GM21423 (cell line): ENCODE measurements around the gene NLE1.
"Not testable (repeated sequence)": the region's sequence is repeated elsewhere in the genome, so short reads cannot be mapped to it uniquely, and the experiment has no call there.

ENCODE experiments used
- ATAC-seq: cut with Tn5 transposase; IDR thresholded peaks from one replicate; pipeline ENCODE4 v1.9.1; 2021; ENCODE audit warnings: mild to moderate bottlenecking, moderate library complexity; ENCODE audit not compliant: unreplicated experiment

NLE1 gene

DNA sequence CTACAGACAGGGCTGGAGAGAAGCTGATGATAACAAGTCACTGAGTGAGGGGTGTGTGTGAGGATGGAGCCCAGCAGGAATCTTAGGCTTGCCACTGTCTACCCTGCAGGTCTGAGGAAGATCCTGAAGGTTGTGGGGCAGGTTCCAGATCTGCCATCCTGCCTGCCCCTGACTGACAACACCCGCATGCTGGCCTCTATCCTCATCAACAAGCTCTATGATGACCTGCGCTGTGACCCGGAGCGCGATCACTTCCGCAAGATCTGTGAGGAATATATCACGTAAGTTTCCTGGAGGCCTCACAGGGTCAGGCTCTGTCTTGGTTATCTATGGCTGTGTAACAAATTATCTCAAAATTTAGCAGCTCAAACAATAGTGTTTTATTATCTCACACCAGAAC, 21.8 kb upstream of the NLE1 start:
- no peak for ATAC-seq

GRCh38 chr17:35162755-35163154, 20.7 kb upstream of the NLE1 start:
- no peak for ATAC-seq

DNA sequence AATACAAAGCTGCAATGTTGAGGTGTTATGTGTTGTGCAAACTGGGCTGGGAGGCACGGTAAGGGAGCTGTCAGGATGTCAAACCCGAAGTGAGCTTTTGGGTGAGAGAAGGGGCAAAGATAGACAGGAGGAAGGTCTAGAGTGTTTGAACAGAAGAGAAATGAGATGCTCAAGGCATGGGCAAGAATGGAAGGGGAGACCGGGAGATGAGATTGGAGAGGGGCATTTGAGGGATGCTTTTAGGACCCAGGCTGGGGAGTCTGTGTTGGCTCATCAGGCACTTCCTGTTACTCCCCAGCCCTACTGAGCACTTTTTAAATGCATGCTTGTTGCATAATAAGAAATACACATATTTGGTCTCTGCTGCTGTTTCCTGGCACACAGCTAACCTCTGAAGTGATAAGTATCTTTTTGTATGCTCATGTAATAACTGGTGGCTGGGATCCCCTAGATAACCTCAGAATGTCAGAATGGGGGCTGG, 19.2 kb upstream of the NLE1 start:
- no peak for ATAC-seq

DNA sequence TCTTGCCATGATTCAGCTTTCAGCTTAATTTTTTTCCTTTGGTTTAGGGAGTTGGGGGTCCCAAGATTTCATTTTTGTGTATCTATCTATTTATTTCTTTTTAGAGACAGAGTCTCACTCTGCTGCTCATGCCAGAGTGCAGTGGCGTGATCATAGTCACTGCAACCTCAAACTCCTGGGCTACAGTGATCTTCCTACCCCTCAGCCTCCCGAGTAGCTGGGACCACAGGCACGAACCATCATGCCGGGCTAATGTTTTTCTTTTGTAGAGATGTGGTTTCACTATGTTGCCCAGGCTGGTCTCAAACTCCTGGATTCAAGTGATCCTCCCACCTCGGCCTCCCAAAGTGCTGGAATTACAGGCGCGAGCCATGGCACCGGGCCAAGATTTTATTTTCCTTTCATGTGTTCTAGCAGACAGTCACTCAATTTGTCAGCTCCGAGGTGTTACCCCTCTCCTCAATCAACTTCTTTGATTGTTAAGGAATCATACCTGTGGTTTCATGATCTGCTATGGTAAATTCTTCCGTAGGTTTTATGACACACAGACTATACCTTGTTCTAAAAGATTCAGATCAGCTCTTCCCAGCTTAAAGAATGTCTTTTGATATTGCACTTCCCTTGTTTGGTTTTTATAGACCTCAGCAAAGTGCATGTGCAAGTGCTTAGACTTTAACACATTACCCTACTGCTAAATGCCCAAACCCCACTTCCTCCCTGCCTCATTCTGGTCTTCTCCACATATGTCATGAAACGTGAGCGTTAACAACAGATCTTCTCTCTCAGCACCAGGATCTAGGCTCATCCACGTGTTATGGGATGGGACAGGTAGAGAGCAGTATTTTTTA, 18.5 kb upstream of the NLE1 start:
- ATAC-seq, result no peak

GRCh38 chr17:35159940-35160339, 17.8 kb upstream of the NLE1 start:
- no peak for ATAC-seq

DNA sequence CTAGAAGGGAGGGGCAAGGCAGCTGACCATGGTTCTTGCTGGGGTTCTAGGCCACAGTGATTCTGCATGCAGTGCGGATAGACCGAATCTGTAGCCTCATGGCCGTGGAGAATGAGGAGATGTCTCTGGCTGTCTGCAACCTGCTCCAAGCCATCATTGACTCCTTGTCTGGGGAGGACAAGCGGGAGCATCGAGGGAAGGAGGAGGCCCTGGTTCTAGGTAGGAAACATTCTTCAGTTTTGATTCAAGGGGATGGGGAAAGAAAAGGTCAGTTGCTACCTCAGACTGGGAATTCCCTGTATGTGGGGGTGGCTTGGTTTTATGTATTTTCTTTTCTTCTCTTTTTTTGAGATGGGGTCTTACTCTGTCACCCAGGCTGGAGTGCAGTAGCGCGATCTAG, 13.1 kb upstream of the NLE1 start:
- no peak for ATAC-seq

GRCh38 chr17:35154196-35155165, 12.4 kb upstream of the NLE1 start:
- ATAC-seq, result no peak

- ATAC-seq, result no peak
Measured at GRCh38 chr17:35152421-35153140, 10.5 kb upstream of the NLE1 start.

DNA sequence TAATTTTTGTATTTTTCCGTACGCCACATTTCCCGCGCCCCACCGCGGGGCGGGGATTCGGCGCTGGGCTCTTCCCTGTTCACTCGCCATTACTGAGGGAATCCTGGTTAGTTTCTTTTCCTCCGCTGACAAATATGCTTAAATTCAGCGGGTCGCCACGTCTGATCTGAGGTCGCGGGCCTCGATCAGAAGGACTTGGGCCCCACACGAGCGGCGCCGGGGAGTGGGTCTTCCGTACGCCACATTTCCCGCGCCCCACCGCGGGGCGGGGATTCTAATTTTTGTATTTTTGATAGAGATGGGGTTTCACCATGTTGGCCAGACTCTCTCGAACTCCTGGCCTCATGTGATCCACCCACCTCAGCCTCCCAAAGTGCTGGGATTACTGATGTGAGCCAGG, 9.0 kb upstream of the NLE1 start:
- ATAC-seq, result not testable (repeated sequence)

DNA sequence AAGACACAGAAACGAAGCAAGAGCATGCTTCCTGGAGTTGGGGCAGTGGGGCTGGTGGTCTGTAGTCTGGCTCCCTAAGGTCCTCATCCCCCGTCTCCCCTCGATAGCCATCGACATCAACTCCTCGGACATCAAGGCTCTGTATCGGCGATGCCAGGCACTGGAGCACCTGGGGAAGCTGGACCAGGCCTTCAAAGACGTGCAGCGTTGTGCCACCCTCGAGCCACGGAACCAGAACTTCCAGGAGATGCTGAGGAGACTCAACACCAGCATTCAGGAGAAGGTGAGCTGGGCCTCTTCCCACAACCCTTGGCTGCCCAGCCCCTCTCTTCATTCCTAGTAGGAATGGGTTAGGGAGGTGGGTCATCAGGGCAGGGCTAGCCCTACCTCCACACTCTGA, 7.8 kb upstream of the NLE1 start:
- ATAC-seq, result no peak

DNA sequence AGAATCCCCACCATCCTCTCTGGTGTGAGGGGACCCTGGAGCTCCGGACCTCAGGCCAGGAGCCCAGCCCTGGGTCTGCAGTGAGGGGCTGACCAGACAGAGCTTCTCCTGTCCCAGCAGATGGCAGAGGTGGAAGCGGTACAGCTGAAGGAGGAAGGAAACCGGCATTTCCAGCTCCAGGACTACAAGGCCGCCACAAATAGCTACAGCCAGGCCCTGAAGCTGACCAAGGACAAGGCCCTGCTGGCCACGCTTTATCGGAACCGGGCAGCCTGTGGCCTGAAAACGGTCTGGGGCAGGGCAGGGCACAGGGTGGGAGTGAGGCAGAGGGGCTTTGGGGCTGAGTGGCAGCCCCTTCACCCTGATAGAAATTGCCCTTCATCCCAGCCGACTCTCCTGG, 6.0 kb upstream of the NLE1 start:
- no peak for ATAC-seq

- ATAC-seq, result no peak
Measured at GRCh38 chr17:35147375-35147905, 5.3 kb upstream of the NLE1 start, which contains the start of gene UNC45B. Gene UNC45B (plus strand): TSS chr17:35147817. CDS start chr17:35148264, 447 bp downstream.

DNA sequence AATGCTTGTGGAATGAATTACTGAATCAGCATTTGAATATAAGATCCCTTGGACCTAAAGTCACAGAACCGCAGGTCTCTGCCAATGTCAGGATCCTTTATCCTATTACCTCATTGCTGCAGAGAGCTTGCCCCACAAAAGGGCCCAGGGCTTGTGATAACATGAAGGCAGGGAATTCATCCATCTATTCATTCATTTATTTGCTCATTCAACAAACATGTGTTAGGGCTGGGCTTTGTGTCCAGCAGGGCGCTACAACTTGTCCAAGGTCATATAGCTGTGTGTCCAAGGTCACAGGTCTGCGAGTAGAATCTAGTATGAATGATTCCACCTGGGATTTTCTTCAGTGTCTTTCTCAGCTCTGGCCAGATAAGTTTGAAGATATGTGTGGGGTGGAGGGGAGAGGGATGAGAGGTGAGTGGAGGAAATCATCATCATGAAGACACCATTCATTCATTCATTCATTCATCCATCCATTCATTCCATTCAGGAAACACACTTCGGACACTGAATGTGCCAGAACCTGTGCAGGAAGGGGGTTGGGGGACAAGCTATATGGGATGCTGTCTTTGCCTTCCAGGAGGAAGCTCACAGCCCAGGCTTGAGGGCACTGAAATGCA, 4.2 kb upstream of the NLE1 start:
- no peak for ATAC-seq

DNA sequence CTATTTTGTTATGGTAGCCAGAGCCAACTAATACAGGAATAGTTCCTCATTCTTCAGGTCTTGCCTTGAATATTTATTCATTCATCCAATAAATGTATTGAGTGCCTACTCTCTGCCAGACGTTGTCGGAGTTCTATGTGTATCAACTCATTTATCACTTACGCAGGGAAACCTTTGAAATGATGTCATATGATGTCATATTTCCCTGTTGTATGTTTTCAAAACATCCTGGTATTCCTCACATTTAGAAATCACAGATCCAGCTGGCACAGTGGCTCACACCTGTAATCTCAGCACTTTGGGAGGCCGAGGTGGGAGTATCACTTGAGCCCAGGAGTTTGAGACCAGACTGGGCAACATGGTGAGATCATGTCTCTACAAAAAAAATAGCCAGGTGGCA, 2.7 kb upstream of the NLE1 start:
- no peak for ATAC-seq

GRCh38 chr17:35142467-35142796, 329 bp upstream of the NLE1 start:
- no peak for ATAC-seq

DNA sequence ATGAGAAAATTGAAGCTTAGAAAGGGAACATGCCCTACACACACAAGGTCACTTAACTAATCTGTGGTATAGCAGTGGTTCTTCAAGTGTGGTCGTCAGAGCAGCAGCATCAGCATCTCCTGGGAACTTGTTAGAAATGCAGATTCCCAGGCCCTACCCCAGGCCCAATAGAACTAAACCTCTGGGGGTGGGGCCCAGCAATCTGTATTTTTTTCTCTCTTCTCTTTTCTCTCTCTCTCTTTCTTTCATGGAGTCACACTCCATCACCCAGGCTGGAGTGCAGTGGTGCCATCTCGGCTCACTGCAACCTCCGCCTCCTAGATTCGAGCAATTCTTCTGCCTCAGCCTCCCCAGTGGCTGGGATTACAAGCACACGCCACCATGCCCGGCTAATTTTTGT, 3.9 kb downstream of the NLE1 start:
- no peak for ATAC-seq

- ATAC-seq, result no peak
Measured at GRCh38 chr17:35135322-35135721, 6.8 kb downstream of the NLE1 start.

GRCh38 chr17:35132816-35133550, 9.1 kb downstream of the NLE1 start:
- ATAC-seq, result no peak

DNA sequence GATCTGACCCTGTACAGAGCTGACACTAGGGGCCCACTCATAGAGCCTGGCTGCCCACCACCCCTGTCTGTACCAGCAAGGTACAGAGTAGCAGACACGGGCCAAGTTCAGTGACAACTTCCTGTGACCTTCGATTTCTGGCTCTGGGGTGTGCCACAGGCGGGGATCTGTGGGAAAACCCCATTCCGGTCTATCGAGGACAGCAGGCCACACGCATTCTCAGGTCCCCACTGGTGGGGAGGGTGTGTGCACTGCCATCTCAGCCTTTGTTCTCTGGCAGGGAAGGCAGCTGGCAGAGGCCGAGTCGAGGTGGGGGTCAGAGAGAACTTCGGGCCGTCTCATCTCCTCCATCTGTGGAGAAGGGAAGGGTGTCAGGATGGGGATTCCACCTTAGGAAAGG, 10.0 kb downstream of the NLE1 start:
- ATAC-seq, result no peak

DNA sequence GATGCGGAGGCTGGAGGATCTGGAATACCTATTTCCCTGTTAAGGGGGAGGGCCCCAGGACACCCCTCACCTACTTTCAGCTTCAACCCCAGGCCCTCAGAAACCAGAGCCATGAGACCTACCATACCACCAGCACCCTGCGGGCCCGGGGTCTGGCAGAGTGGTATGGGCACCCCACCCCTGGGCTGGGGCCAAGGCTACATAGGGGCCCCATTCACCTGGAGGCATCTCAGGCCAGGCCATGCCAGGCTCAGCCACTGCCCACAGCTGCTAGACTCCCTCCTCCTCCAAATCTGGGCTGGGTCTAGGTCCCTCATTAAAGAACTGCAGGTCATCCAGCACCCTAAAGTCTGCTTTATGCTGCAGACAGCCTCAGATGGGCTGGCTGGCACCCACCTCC, 11.7 kb downstream of the NLE1 start:
- no peak for ATAC-seq
